GM10847 (cell line): ENCODE measurements around the gene LRRC75A.

Experiments used
- POLR2A ChIP-seq: IDR thresholded peaks from 2 replicates; pipeline ENCODE4 v1.6.1; 2011; ENCODE audit not compliant: insufficient read length; ENCODE audit errors: extremely low read depth

LRRC75A gene

DNA sequence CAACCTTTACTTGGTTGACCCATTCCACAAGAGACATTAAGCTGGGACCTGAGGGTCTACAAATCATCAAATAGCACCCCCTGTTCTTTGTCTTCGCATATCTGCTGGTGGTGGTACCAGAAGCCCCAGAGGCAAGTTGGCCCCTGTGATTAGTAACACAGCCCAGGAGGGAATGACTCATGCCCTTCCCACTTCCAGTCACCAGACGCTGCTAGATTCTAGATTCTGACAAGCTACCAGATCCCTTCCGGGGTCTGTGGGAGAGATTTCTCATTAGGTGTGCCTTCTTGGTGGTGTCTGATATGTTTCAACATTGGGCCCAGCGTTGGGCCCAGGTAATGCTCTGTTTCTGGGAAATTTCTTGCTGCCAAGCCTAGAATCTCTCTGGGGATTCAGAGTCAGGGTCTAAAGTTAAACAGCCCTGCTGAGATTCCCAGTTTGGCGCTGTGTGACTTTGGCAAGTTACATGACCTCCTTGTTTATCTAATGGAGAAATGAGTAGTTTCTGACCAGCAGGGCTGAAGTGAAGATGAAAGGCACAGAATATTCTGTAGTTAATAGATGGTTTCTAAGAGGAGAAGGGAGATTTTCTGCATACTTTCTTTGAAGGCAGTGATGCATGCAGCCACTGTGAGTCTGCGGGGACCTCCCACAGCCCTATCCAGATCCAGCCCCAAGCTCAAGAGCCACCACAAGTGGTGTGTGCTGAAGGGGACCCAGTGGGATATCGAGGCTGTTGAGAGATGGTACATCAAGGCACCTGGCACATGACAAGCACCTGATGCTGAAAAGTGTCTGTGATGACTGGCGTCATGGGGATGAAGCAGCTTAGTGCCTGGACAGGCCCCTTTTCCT lies 72.7 kb downstream of the LRRC75A start:
- TF ChIP-seq POLR2A, result no peak

DNA sequence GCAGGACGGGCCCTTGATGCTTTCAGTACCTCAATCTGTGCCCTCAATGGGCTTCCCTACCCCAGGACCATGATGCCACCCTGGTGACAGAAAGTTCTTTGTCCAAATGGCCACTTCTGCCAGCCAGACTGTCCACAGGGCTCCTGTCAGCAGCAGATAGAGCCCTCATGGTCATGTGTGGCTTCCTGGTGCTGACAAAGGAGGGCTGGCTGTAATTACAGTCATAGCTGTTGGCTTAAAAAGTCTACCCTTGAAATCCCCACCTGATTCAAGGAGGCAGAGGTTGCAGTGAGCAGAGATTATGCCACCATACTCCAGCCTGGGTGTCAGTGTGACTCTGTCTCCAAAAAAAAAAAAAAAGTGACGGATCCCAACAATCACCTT lies 73.3 kb downstream of the LRRC75A start:
- TF ChIP-seq POLR2A, result no peak

DNA sequence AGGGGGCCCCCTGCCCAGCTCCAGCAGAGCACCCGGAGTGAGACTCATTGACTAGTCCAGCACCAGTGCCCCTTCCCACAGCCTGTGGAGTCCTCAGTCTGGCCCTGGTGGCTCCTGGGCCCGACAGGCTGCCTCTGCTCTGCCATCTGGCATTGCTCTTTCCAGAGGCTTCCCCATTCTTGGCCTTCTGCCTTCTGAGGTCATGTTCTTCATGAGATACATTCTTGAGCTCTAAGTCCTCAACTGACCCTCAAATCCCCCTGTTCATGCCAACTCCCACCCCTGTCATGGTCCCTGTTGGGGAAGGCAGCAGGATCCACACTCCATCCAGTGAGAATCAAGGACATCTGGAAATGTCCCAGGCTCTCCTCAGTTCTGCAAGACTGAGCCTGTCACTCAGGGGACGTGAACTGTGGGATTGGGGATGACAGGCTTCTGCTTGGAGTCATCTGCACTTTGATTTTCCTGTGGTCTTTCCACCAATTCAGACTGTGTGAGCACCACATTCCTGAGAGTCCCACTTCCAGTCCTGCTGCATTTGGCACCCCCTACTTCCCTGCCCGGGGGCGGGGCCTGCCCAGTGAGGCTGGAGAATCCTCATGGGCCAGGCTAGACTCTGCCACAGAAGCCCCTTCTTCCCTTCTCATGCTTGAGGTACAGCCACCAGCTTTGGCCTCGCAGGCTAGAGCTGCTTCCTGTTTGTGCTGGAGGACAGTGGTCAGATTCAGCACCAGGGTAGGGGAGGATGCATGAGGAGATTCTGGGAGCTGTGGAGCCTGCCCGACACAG lies 73.9 kb downstream of the LRRC75A start:
- no peak for TF ChIP-seq POLR2A

DNA sequence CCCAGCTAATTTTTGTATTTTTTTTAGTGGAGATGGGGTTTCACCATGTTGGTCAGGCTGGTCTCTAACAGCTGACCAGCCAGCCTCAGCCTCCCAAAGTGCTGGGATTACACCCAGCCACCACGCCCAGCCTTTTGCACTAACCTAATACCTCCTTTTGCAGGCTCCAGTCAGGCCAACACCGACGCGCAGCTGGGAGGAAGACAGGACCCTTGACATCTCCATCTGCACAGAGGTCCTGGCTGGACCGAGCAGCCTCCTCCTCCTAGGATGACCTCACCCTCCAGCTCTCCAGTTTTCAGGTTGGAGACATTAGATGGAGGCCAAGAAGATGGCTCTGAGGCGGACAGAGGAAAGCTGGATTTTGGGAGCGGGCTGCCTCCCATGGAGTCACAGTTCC lies 74.6 kb downstream of the LRRC75A start:
- no peak for TF ChIP-seq POLR2A

DNA sequence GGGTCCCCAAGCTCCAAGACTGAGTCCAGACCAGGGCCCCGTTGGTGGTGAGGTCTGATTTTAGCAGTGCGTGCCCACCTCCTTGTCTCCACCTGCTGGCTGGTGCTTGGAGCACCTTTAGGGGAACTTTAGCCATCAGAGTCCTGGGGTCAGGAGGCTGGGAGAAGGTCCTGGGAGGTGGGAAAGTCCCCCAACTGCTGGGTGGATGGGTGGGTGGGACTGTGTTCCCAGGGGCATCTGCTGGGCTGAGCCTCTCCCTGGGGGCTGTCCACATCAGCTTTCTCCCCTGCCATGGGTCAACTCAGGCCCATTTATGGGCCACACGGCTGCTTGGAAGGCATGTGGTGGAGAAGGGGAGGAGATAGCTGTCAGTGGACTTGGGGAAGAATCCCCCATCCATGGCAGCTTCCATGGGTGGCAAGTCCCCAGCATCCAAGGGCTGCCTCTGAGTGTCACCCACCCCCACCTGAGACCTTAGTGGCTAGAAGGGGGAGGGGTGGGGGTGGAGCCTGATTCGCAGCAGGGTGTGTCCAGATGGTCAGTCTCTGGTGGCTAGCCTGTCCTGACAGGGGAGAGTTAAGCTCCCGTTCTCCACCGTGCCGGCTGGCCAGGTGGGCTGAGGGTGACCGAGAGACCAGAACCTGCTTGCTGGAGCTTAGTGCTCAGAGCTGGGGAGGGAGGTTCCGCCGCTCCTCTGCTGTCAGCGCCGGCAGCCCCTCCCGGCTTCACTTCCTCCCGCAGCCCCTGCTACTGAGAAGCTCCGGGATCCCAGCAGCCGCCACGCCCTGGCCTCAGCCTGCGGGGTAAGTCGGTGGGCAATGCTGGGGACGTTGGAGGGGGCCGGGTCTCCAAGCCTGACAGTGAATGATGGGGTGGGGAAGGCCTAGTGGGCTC lies 76.7 kb downstream of the LRRC75A start, which contains the start of gene TRPV2:
Gene TRPV2, plus strand, starts transcription at position 541 of the 894 bp plus-strand sequence. CDS start 2,098 bp downstream, outside the sequence.
- peak; percentile 44 for TF ChIP-seq POLR2A

DNA sequence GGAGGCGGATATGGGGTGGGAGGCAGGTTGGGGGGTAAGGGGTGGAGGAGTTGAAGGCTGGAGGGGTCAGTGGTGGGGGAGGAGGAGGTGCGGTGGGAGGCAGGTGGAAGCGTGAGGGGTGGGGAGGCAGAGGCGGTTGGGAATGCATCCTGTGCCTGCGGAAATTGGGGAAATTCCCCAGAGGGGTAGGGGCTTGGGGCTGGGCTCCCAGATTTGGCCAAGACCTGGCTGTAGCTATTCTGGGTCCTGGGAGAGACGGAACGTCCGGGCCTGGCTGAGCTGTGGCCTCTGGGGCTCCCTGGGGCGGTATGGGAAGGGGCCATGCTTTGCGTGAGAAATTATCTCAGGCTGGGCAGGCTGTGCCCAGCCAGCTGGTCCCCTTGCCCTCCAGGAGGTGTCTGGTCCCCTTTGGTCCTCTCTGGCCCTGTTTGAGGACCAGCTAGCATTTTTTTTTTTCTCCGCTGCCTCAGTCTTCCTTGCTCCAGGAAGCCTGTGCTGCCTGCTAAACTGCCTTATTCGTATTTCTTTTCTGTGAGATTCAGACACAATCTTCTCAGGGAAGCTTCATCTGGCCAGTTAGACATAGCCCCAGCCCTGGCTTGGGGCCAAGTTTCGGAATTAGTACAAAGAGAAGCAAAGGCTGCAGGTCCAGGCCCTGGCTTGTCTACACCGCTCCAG lies 83.9 kb downstream of the LRRC75A start:
- no peak for TF ChIP-seq POLR2A

DNA sequence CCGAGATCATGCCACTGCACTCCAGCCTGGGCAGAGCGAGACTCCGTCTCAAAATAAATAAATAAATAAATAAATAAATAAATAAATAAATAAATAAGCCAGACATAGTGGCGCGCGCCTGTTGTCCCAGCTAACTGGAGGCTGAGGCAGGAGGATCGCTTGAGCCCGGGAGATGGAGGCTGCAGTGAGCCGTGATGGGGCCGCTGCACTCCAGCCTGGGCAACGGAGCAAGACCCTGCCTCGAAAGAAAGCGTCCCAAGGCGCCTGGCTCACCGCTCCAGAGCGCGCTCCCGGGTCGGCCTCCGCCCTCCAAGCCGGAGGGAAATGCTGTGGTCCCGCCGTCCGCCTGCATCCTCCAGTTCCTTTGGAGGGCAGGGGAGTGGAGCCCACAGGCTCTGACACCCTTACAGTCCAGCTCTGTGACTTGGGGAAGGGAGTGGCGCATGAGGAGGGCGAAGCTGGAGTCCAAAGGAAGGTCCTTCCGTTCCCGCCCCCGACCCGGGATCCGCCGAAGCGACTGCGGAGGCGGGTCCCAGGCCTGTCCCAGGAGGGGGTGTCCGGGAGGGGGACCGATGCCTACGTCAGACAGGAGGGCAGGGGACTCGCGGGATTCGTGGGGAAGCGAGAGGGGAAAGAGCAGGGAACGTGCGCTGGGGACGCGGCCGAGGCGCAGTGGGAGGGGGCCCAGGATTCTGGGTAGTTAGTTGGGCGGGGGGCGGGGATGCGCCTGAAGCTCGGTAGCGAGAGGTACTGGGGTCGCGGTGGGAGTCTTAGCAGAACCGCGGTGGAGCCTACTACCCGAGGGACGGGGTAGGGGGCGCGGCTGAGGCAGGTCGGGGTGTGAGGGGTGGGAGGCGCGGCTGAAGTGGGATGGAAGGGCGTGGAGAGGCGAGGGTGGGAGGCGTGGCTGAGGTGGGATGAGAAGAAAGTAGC lies 85.0 kb downstream of the LRRC75A start:
- TF ChIP-seq POLR2A, result no peak

DNA sequence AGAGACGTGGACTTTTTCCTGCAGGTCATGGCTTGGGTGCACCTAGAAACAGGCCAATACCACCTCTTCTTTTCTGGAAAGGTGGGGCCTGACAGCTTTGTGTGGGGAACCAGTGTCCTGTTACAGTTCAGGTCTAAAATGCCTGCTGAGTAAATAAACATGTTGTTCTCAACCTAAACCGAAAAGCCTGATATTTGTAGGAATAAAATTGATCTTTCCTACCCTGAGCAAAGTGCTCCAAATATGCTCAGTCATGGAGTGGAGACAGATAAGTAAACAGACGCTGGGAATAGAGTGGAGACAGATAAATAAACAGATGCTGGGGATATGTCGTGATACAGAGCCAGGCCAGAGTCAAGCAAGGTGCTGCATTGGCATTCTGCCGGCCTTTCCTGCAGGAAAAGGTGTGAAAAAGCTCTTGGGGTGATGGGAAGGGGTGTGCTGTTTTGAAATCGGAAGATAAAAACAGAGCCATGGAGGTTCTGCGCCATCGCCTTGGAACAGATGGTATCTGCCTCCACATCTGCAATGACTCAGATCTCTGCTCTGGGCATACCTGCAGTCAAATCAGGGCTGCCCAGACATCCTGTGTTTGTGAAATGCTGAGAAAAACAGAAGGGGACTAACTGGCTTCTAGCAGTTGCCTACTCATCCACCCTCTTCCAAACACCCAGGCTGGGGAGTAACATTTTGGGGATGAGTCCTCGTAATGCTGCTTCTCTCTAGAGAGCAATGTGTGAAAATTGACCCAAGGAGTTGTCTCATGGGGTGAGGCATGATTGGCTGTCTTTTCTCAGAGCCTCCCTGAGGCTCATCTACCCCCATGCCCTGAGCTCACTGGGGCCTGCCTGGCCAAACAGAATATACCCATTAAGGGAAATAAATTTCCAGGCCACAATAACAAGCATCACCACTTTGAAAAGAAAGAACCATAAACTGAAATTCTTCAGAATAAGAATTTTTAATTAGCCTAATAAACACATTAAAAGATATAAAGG lies 93.4 kb downstream of the LRRC75A start:
- TF ChIP-seq POLR2A, result no peak
